Endothelial cell of hepatic sinusoid (primary cell): ENCODE results near the gene DNA2.
"Not testable (repeated sequence)": the region's sequence is repeated elsewhere in the genome, so short reads cannot be mapped to it uniquely, and the experiment has no call there.

Experiments used
- in situ Hi-C: cut with HindIII; loops from 2 replicates; pipeline ENCODE4 v1.10.0; 2017; ENCODE audit warnings: low sequenced_read_pairs

DNA2 gene

GRCh38 chr10:68461032-68461431 is 10.7 kb downstream of the DNA2 start:
- in situ Hi-C loops = no loop called here

- in situ Hi-C loops = not testable (repeated sequence)
Measured at GRCh38 chr10:68449698-68450097, 22.1 kb downstream of the DNA2 start.

GRCh38 chr10:68446179-68446578 is 25.6 kb downstream of the DNA2 start:
- in situ Hi-C loops = no loop called here

- in situ Hi-C loops = no loop called here
Measured at GRCh38 chr10:68442971-68443370, 28.8 kb downstream of the DNA2 start.

- in situ Hi-C loops = no loop called here
Measured at GRCh38 chr10:68440898-68441297, 30.9 kb downstream of the DNA2 start.

GRCh38 chr10:68435803-68436202 is 36.0 kb downstream of the DNA2 start:
- in situ Hi-C loops = no loop called here

GRCh38 chr10:68434657-68435056 is 37.1 kb downstream of the DNA2 start:
- in situ Hi-C loops = no loop called here

GRCh38 chr10:68428396-68429104 is 43.2 kb downstream of the DNA2 start:
- in situ Hi-C loops = no loop called here

- in situ Hi-C loops = loop anchor here (5.0 kb wide), 1 partner anchor 48 kb away; the partner anchor contains the start of gene DNA2
Measured at GRCh38 chr10:68424454-68425014, 47.2 kb downstream of the DNA2 start.

- in situ Hi-C loops = loop anchor here (5.0 kb wide), 1 partner anchor 49 kb away; the partner anchor contains the start of gene DNA2
Measured at GRCh38 chr10:68423522-68423921, 48.3 kb downstream of the DNA2 start.

GRCh38 chr10:68419376-68419775 is 52.4 kb downstream of the DNA2 start:
- in situ Hi-C loops = no loop called here

GRCh38 chr10:68408898-68409518 is 62.8 kb downstream of the DNA2 start:
- in situ Hi-C loops = no loop called here

- in situ Hi-C loops = no loop called here
Measured at GRCh38 chr10:68406815-68407548, 64.8 kb downstream of the DNA2 start, which contains the start of gene RUFY2. Gene RUFY2 (minus strand): TSS chr10:68407277. CDS start chr10:68407189, 88 bp downstream.

GRCh38 chr10:68406111-68406814 is 65.5 kb downstream of the DNA2 start:
- in situ Hi-C loops = no loop called here

GRCh38 chr10:68403701-68404100 is 68.1 kb downstream of the DNA2 start:
- in situ Hi-C loops = no loop called here

GRCh38 chr10:68402276-68402675 is 69.5 kb downstream of the DNA2 start:
- in situ Hi-C loops = no loop called here

GRCh38 chr10:68397005-68397404 is 74.8 kb downstream of the DNA2 start:
- in situ Hi-C loops = no loop called here

- in situ Hi-C loops = no loop called here
Measured at GRCh38 chr10:68385740-68386139, 86.0 kb downstream of the DNA2 start.

GRCh38 chr10:68371604-68372003 is 100.2 kb downstream of the DNA2 start:
- in situ Hi-C loops = no loop called here

GRCh38 chr10:68367121-68367520 is 104.7 kb downstream of the DNA2 start:
- in situ Hi-C loops = no loop called here

- in situ Hi-C loops = no loop called here
Measured at GRCh38 chr10:68366600-68366999, 105.2 kb downstream of the DNA2 start.
